ENCODE data around the gene TRIM38.

DNA sequence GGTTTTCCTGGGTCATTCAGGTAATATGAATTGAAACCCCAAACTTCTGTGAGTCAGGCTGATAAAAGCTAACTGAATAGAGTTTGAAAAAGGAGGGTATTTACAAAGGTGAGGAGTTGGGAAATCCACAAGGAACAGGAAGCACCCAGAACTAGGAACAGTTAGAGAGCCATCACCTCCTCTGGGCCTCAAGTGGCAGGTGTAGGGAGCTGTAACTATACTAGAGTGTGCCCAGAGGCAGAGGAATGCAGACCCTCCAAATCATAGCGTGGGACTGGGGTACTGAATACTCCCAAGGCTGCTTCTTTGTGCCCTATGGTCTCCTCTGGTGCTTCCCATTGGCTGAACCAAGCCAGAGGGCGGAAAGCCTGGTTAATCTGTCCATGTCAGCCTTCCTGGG lies 18.3 kb downstream of the TRIM38 start:
- TF ChIP-seq, protein P1, sequence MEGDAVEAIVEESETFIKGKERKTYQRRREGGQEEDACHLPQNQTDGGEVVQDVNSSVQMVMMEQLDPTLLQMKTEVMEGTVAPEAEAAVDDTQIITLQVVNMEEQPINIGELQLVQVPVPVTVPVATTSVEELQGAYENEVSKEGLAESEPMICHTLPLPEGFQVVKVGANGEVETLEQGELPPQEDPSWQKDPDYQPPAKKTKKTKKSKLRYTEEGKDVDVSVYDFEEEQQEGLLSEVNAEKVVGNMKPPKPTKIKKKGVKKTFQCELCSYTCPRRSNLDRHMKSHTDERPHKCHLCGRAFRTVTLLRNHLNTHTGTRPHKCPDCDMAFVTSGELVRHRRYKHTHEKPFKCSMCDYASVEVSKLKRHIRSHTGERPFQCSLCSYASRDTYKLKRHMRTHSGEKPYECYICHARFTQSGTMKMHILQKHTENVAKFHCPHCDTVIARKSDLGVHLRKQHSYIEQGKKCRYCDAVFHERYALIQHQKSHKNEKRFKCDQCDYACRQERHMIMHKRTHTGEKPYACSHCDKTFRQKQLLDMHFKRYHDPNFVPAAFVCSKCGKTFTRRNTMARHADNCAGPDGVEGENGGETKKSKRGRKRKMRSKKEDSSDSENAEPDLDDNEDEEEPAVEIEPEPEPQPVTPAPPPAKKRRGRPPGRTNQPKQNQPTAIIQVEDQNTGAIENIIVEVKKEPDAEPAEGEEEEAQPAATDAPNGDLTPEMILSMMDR (IDR thresholded peaks at IDR 0.05) = no peak
- TF ChIP-seq POLR2A (IDR thresholded peaks at IDR 0.05) = no peak
